ENCODE results near the gene KCNK2.

KCNK2 gene, protein sequence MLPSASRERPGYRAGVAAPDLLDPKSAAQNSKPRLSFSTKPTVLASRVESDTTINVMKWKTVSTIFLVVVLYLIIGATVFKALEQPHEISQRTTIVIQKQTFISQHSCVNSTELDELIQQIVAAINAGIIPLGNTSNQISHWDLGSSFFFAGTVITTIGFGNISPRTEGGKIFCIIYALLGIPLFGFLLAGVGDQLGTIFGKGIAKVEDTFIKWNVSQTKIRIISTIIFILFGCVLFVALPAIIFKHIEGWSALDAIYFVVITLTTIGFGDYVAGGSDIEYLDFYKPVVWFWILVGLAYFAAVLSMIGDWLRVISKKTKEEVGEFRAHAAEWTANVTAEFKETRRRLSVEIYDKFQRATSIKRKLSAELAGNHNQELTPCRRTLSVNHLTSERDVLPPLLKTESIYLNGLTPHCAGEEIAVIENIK

DNA sequence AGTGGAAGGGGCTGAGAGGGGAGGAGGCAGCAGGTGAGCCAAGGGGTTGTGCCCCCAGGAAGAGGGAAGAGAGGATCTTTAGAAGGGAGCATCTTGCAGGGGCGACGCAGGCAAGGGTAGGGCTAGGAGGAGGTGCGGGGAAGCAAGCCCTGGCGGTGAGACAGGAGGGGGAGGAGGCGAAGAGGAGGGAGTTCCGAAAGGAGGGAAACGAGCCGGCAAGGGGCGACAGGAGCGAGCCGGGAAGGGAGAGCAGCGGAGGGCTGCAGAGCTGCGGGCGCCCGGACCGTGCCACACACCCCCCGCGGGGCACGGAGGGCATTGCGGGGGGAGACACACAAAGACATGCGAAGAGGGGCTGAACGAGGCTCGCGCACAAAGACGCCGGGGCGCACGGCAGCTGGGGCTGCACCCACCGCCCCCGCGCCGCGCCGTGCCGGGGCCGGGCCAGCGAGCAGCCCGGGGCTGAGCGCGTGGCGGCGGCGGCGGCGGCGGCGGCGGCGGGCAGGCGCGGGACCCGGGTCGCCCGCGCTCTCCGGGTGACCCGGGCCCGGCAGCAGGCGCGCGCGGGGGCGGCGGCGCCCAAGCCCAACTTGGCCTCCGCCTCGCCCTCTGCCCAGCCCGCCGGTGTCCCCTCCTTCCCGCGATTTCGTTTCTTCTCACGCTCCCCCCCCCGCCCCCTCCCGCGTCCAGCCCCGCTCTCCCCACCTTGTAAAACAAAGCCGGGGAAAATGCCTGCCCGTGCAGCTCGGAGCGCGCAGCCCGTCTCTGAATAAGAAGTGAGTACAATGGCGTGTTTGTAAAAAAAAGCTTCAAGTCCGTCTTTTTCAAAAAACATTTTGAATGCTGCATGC is at the start of gene KCNK2:
KCNK2 (plus strand) TSS at position 206 of the 851 bp plus-strand sequence. CDS start 649 bp downstream, outside the sequence.
- DNase-seq = no peak

DNA sequence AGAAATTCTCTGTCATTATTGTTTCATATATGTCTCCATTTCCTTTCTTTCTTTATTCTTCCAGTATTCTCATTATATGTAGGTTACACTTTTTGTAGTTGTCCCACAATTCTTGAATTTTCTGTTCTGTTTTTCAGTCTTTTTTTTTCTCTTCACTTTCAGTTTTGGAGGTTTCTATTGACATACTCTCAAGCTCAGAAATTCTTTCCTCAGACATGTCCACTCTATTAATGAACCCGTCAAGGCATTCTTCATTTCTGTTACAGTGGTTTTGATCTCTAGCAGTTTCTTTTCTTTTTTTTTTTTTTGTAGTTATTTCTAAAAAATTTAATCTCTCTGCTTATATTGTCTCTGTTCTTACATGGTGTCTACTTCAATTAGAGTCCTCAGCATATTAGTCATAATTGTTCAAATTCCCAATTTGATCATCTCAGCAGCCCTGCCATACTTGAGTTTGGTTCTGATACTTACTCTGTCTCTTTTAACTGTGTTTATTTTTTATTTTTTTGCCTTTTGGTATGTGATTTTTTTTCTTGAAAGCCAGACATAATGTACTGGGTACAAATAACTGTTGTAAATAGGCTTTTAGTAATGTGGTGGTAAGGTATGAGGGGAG is 49.5 kb upstream of the KCNK2 start:
- no peak for DNase-seq

DNA sequence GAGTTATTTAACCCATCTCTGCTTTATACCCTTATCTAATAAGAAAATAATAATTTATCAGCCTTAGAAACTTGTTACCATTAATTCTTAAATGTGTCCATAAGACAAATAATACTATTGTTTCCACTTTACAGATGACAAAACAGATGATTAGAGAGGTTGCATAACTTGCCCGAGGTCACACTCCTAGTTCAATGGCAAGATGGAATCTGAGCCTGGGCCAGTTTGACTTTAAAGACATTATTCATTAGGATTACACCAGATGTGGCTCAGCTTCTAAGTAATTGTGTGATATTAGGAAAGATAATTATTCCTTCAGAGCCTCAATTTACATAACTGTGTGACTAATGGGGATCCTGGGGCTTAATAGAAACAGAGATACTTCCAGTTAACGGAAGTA is 42.3 kb upstream of the KCNK2 start:
- no peak for DNase-seq

DNA sequence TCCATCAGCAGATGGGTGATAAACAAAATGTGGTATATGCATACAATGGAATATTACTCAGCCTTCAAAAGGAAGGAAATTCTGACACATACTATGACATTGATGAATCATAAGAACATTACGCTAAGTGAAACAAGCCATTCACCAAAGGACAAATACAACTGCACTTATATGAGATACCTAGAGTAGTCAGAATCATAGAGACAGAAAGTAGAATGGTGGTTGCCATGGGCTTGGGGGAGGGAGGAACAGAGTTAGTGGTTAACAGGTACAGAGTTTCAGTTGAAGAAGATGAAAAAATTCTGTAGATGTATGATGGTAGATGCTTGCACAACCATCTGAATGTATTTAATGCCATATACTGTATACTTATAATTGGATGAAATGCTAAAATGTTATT is 39.1 kb upstream of the KCNK2 start:
- no peak for DNase-seq

DNA sequence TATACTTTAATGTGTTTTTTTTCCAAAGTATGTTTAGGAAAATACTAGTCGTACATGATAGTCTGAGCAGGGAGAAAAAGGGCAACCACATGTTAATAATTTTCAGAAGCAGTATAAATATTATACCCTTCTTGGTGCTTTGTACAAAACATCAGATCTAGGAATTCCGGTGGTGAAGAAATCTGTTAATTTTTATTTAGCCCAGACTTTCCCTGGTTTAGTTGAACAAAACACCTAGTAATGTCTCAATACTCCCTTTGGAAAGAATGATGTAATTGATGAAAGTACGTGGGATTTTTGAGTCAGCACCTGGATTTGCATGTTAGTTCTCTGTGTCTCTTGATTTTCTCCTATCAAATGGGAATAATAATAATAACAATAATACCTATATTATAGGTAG is 38.4 kb upstream of the KCNK2 start:
- DNase-seq = no peak

DNA sequence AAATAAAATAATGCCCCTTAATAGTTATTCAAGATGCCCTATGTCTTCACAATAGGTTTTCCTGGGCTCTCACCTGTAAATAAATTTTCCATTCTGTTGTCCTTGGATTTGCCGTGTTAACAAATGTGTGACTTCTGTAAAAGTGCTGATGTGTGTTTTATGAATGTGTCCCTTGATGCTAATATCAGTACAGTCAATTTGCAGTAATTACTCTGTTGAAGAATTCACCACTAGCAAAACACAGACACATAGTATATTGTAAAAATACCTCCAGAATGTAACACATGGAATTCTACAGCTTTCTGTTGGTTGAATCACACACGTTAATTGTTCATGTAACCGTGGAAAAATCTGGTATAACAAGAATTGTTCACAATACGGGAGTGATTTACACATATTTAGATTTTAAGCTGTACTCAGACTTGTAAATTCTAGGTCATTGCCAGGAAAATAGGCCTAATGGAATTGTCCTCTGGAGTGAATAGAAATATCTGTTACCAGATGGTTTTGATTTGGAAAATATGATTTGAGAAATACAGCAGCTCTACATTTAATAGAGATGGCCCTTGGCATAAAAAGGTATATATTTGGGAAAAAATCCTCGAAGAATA is 36.7 kb upstream of the KCNK2 start:
- no peak for DNase-seq

DNA sequence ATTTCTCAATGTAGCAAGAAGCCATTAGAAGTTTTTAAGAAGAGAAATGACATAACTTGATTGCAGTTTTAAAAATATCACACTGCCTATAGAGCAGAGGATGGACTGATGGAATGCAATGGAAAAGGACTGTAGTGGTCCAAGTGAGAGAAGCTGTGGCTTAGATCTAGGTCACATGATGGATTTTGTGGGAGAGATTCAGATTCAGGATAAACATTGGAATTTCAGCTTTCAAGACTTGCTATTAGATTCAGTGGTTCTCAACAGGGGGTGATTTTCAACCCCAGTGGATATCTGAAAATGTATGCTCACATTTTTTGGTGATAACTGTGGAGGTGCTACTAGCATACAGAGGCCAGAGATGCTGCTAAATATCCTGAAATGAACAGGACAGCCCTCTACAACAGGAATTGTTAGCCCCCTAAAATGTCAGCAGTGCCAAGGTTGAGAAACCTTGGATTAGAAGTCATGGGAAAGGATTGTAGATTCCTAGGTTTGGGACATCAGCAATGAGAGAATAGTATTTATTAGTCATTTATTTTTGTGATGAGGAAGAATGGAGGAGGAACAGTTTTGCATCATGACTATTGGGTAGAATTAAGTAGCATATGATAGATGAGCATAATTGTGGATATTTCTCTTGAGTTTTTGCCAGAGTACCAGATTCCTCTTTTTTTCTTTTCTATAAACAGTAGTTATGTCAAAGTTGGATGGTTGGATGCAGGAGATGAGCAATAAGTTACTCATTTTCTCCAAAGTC is 30.1 kb upstream of the KCNK2 start:
- no peak for DNase-seq

DNA sequence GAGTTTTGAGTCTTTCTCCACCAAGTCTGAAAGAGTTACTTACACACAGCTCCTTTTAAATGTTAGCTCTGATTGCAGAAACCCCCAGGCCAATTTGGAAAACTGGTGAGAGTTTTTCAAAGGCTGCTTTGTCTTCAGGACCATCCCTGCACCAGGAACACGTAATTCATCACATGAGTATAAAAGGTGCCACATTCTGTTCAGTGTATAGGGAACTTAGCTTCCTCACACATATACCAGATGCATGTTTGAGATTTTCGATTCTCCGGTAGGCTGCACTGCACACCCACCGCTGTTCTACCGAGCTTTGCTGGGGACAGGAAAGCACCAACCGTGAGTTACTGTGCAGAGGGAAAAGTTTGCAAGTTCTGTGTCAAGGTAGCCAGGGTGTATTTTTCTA is 28.3 kb upstream of the KCNK2 start:
- no peak for DNase-seq

DNA sequence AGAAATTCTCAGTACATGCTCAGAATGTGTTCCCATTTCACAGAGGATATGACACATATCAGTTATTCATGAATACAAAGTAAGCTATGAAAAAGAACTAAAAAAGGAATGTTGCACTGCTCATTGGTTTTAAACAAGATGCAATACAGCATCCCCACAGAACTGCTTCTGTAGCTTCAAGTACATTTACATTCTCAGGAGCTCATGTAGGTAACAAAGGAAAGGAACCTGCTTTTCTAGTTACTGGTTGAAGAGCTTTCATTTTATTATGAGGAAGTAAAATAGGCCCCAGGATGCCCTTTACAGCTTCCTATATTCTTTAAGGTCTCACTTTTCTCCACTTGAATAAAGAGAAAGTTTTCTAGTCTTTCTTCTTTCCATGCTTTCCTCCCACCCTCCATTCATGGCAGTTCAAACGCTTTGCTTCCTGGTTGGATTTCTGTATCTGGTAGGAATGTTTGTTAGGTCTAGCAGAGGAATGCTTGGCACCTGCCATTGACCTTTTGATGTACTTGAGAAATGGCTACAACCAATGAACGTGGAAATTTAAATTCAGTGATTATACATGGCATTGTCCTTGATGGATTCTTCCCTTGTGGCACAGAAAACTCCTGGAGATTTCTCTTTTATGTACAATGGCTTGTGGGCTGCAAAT is 27.1 kb upstream of the KCNK2 start:
- DNase-seq = no peak

DNA sequence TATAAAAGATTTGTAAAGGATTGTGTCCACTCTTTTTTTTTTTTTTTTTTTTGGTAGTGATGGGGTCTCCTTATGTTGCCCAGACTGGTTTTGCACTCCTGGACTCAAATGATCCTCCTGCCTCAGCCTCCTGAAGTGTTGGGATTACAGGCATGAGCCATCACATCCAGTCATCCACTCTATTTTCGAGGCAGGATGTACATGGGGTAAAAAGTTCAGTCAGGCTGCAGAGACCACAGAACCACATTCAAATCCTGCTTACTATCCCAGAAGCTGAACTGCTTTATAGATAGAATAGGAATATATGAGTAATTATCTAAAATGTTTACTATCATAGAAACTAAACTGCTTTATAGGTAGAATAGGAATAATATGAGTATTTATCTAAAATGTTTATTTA is 26.0 kb upstream of the KCNK2 start:
- no peak for DNase-seq

DNA sequence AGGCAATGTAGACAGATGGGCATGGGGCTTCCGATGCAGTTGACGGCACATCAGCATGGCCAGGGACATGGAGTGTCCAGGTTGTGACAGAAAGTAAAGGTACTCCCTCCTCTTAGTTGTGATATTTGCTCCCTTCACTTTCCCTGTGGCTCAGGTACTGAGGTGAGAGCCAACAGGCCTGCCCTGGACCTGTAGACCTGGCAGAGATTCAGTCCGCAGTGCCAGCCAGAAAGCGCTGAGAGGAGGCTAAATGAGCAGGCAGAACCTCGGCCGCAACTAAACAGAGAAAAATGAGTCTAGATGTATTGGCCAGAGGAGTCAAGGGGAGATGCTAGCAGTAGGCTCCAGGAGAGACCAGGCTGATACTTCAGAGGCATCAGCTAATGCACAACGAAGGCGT is 22.6 kb upstream of the KCNK2 start:
- DNase-seq = no peak

DNA sequence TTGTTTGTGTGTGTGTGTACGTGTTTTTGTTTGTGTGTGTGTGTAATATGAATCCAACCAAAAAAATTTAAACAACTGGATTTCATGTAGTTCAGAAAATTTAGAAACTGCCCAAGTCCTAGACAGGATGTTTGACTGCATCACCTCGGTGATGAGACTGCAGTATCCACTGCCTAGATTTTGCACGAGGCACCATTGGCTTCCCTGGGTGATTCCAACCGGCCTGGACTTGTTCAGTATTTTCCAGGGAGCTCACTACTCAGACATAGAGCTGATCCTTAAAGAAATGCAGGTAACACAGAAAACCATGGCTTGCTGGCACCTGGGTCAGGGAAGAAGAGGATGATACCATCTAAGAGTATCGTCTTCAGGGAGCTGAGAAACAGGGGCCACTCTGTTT is 18.2 kb upstream of the KCNK2 start:
- DNase-seq = no peak

DNA sequence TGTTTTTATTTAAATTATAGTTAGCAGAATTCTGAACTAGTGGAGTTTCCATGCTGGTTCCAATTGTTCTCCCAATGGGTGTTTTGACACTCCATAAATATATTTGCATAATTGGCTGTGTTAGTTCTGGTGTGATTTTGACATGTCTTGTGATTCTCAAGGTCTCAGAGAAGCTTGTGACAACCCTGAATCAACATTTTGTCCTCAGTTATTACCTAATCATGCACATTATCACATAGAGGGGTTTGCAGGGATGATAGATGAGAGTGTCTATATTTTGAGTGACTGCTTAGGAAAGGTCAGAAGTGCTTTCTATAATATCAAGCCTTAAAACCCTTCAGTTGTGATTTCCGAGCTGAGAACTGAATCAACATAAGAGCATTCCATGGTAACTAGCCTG is 11.5 kb upstream of the KCNK2 start:
- no peak for DNase-seq

DNA sequence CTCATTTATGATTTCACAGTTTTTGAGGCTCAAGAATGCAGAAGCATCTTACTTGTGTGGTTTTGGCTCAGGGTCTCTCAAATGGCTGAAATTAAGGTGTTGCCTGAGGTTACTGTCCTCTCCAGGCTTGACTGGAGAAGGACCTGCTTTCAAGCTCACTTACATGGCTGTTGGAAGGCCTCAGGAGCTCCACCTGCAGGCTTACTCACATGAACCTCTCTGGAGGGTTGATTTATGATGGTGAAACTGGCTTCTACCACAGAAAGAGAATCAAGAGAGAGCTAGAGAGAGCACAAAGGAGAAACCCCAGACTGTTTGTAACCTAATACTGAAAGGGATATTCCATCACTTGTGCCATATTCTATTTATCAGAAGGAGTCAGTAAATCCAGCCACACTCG is 6.2 kb upstream of the KCNK2 start:
- DNase-seq = no peak

DNA sequence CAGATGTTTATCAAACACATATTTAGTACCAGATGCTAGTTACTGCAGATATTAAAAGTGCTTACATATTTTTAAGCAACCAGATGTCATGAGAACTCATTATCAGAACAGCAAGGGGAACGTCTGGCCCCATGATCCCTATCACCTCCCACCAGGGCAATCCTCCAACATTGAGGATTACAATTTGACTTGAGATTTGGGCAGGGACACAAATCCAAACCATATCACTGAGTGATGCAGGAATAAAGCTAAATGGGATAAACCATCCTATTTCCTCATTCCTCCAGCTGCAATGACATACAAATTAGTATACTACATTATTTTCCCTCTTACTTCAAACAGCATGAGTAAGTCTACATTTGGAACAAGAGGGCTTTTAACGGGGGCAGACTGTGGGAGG is 3.1 kb upstream of the KCNK2 start:
- DNase-seq = no peak

DNA sequence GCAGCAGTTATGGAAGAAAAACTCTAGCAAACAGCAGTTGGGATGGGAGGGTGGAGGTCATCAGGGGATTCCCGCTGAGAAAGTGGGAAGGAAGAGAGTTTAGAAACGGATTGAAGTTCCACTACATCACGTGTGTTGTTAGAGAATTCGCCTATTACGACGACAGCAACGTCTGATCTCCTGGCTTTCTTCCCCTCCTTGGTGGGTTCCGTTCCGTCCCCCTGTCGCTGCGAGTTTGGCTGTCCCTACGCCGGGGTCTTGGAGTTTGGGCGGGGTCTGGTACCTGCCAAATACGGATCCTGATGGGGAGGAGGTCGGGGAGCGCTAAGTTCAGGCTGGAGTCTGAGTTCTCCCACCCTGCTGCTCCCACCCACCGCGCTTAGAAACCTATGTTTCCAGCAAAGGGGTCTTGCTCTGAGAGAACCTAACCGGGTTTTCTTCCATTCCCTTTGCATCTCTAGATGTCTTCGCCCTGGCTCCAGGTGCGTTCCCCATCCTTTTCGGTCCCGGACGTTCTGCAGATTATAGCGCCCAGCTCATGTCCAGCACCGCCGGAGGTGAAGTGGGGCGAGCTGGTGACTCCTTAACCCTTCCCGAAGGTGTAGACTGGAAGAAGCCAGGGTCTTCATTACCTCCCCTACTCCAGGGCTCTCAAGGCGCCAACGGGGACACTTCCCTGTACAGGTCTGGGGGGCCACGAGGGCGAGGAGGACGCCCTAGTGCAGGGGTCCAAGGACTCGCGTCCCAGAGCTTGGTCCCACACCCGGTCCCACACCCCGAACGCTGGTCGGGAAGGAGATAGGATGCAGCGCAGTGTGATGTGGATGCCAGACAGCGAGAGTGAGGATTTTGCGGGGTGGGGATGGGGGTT is 641 bp upstream of the KCNK2 start:
- no peak for DNase-seq

DNA sequence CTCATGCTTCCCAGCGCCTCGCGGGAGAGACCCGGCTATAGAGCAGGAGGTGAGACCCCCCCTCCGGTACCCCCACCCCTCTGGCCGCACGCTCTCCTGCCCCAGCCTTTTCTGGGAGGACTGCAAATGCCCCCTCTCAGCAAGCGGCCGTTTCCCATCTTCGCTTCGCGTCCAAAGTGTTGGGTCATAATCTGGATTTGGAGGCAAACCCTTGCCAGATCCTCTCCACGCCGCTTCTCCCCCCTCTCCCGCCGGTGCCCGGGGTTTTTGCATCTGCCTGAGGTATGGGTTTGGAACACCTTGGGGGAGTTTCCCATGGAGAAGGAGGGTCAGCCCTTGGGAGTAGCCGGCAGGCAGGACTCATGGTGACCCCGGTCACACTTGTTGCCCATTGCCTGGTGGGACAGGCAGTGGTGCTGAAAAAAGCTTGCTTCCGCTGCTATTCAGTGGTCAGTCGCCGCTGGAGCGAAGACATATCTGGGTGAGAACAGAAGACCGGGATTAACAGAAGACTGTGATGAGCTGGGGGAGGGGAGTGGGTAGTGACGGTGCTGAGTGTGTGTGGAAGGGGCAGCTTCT is 935 bp downstream of the KCNK2 start:
- DNase-seq = no peak

DNA sequence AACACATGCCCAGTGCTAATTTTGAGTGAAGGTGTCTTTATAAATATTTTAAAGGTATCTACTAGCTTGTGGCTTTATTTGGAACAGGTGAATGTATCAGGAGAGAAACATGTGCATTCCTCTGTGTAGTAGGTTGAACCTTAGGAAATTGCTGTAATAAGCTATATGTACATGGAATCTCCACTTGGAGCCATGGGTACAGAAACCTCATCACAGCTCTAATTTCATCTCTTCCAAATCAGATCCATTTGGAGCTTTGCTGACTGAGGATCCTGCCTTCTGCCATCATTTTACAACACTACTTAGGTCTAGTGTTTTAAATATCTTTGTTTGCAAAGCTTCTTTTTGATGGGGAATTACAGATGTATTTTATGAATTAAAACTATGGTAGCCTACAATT is 2.1 kb downstream of the KCNK2 start:
- no peak for DNase-seq

DNA sequence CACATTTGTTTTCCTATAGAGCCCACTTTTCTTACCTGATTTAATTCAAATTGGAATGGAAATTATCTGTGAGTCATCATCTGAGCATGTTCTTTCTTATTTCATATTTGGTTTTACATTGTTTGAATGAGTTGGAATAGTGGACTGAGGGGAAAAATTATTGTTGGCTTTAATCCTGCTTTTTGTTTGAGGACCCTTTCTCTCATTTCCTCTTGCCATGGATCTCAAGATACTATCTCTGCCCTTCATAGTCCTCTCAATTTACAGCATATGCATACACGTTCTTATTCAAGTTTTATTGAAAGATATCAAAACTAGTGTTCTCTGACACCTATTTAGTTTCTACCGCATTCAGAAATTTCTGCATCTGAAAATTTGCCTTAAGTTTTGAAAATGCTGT is 5.1 kb downstream of the KCNK2 start:
- no peak for DNase-seq

DNA sequence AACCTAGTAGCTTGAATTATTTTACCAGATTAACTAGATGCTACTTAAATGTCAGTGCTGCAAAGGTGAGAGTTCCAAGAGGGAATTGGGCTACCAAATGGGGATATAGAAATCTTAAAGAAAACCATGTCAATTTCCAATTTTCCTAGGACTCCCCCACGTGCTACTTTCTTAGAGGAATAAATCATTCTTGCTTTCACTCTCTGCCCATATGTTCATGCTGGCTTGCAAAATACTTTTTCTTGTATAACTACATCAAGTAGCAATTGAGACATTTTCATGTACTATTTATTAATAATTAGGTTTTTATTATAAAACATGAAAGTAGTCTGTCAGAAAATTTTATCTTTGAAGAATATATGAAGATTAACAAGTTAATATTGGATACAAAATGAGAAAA is 11.8 kb downstream of the KCNK2 start:
- no peak for DNase-seq

DNA sequence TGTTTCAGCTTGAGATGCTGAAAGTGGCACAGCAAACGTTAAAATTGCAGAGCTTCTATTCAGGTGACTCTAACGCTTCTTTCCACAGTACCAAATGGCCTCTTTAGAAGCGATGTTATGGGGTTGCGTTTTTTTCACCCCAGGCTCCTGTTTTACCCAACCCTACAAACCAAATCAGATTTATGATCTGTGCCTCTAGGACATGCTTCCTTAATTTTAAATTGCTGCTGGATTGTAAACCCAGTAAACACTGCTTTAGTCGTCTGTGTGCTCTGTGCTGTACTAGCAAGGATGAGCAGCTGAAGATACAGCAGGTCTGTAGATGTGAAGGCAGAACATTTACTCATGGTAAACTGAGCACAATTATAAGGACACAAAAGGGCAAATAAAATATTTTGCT is 13.0 kb downstream of the KCNK2 start:
- DNase-seq = no peak

Measured in activated naive CD4-positive, alpha-beta T cell treated with anti-CD3 and anti-CD28 coated beads, Interleukin-2, amount 50 U/mL, for 16 hours (primary cell).